ENCODE measurements around the gene OTOP1. TPM values are rescaled to one million over a fixed set of nuclear protein-coding genes. Genes with fewer than 3 reads are reported as not detected.
"Not testable (repeated sequence)": the region's sequence is repeated elsewhere in the genome, so short reads cannot be mapped to it uniquely, and the experiment has no call there.

Gene OTOP1, protein sequence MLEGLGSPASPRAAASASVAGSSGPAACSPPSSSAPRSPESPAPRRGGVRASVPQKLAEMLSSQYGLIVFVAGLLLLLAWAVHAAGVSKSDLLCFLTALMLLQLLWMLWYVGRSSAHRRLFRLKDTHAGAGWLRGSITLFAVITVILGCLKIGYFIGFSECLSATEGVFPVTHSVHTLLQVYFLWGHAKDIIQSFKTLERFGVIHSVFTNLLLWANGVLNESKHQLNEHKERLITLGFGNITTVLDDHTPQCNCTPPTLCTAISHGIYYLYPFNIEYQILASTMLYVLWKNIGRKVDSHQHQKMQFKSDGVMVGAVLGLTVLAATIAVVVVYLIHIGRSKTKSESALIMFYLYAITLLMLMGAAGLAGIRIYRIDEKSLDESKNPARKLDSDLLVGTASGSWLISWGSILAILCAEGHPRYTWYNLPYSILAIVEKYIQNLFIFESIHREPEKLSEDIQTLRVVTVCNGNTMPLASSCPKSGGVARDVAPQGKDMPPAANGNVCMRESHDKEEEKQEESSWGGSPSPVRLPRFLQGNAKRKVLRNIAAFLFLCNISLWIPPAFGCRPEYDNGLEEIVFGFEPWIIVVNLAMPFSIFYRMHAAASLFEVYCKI
- not detected in 2 replicates for total RNA-seq (2014; rRNA removed; shearing (Covaris generic))

DNA sequence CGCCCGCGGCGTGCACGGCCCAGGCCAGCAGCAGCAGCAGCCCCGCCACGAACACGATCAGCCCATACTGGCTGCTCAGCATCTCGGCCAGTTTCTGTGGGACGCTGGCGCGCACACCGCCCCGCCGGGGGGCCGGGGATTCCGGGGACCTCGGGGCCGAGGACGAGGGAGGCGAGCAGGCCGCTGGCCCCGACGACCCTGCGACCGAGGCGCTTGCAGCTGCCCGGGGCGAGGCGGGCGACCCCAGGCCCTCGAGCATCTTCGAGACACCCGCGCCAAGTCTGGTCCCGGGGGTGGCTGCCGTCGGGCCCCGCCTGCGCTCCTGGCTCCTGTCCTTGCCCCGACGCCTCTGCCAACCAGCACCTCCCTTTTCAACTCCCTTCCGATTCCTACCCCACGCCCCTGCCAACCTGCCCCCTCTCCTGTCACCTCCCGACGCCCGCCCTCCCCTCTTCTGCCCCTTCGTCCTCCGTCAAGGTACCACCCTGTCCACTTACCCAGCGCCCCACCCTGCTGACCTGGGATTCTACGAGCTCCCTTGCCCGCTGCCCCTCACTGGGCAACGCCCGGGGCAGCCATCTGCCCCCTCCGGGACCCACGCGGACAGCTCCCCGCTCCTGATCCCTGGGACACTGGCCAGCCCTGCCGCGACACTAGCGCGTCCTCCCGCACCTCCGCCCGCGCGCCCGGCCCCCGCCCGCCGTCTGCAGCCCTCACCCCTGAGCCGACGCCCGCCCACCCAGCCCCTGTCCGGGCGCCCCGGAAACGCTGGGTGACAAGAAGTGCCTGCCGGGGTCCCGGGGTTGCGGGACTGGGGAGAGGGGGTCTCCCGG, at the start of gene OTOP1:
Gene OTOP1 (minus strand): TSS at position 324 of the 833 bp plus-strand sequence. CDS start 65 bp downstream, at position 259.
- no peak for DNase-seq (ENCODE audit: low spot score)

DNA sequence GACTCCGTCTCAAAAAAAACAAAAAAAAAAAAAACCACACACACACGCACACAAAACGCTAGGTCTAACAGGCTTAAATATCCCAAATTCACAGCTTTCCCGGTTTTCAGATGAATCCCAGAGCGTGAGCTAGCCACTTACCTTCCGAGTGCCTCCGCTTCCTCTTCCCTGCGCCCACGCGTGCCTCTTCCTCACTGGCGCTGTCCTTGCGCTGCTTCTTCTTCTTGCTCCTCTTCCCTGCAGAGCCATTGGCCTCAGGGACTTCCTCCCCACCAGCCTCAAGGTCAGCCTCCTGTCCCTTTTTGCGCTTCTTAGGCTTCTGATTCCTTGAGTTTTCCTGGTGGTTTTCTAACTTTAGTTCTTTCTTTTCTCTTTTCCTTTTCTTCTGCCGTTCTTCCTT, 47.5 kb upstream of the OTOP1 start:
- no peak for DNase-seq (ENCODE audit: low spot score)

DNA sequence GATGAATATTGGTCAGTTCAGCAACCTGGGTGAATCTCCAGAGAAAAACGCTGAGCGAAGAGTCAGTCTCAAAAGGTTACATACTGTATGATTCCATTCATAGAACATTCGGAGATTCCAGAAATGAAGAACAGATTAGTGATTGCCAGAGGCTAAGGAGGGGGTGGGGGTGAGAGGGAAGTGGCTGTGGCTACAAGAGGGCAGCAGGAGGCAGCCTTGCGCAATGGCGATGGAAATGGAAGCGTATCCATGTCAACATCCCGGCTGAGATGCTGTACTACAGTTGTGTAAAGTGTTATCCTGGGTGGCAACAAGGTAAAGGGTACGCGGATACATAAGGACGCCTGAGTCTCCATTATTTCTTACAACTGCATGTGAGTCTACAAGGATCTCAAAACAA, 45.2 kb upstream of the OTOP1 start:
- no peak for DNase-seq (ENCODE audit: low spot score)

DNA sequence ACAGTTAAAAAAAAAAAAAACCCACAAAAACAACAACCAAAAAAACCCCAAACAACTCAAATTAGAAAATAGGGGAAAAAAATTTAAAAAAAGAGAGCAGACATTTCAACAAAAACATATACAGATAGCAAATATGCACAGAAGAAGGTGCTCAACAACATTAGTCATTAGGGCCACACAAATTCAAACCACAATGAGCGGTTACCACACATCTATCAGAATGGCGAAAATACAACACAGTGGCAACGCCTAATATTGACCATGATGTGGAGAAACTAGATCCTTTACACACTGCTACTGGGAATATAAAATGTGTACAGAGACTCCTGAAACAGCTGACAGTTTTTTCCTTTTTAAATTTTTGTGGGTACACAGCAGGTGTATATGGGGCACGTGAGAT, 43.8 kb upstream of the OTOP1 start:
- no peak for DNase-seq (ENCODE audit: low spot score)

DNA sequence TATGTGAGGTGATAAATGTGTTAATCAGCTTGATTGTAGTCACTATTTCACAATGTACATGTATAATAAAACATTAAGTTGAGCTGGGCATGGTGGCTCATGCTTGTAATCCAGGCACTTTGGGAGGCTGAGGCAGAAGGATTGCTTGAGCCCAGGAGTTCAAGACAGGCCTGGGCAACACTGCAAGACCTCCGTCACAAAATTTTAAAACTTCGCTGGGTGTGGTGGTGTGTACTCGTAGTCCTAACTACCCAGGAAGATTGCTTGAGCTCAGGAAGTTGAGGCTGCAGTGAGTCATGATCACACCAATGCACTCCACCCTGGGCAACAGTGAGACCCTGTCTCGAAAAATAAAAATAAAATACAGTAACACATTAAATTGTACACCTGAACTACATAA, 43.1 kb upstream of the OTOP1 start:
- no peak for DNase-seq (ENCODE audit: low spot score)

DNA sequence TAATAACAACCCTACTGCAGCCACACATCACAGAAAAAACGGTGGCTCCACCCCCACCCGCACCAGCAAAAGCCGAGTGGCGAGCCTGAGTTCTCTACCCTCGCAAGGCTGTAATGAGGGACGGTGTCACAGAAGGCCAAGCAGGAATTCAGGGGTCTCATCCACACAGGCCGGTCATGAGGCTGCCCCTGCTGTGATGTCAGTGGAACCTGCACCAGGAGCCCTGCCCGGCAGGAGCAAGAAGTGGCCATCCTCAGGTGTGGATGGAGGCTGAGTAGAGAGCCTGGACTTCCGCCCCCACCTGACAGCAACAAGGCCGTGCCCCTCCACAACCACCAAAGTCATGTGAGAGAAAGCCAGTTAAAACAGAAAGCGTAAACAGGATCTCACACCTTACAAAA, 42.6 kb upstream of the OTOP1 start:
- DNase-seq (ENCODE audit: low spot score), result no peak

DNA sequence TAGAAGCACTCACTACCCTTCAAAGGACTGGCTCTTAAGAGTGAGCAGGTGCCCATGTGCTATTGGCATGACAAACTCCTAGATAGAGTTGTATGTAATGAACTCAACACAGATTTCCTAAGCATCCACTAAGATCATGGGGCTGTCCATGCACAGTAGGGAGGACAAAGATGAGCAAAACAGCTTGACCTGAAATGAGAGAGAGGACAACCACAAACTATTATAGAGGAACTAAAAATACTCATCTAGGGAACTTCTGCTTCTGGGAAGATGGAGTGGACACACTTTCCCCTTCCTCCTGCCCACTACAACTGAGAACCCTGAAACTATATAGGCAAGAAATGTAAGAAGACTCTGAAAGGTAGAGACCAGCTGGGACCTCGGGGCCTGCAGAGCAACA, 42.0 kb upstream of the OTOP1 start:
- DNase-seq (ENCODE audit: low spot score), result no peak

DNA sequence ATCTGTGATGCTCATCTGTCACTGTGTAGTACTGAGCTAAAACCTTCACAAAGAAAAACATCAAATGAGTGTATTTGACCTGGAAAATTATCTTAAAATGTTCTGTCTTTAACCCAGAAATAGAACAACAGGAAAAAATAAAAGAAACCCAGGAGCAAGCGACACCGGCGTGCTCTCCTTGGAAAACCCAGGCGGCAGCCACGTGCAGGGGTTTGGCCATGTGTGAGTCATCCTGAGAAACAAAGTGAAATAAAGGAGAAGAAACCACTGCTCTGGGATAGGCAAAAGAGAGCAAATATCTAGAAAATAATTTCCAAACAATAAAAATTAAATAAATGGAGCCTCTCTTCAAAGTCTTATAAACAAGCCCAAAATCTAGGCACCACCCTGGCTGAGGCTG, 41.3 kb upstream of the OTOP1 start:
- no peak for DNase-seq (ENCODE audit: low spot score)

DNA sequence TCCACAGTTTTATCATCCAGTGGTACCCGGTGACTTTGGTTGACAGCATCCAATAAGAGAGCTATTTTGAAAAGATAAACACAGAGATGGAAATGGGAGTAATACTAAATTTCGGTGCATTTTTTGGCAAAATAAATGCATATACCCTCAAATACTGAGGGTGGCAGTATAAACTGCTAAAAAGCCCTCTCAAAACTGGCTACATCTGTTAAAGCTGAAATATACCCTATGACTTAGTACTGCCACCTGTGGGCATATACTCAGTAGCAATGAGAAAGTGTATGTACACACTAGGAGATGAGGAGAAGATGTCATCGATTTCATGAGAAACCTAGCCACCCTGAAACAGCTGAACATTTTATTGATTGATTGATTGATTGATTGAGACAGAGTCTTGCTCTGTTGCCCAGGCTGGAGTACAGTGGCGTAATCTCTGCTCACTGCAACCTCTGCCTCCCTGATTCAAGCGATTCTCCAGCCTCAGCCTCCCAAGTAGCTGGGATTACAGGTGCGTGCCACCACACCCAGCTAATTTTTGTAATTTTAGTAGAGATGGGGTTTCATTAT, 33.5 kb upstream of the OTOP1 start:
- peak; percentile 75 for DNase-seq (ENCODE audit: low spot score)

DNA sequence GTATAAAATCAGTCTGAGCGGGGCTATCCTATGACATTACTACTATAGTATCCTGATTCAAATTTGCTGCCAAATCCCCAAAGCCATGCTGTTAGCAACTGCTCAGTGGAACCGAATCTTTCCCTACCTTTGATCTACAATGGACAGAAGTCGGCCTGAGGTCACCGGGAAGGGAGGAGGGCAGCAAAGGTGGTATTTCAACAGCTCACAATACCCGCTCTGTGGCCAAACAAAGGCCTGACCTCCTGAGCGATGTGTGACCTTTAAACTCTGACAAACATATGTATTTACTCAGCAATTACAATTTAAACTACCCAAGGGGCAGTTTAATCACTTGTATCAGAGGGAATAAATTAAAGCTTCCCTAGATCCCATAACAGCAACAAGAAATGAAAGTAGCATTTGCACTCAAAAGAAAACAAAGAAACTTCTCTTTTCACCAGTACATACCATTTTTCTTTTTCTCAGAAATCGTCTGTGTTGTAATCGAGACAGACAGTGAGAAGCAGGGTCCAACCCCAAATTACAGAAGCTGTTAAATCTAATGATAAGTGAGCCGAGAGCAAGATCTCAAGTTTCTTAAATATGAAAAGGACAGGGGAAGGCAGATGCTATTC, 32.9 kb upstream of the OTOP1 start:
- DNase-seq (ENCODE audit: low spot score), result no peak

DNA sequence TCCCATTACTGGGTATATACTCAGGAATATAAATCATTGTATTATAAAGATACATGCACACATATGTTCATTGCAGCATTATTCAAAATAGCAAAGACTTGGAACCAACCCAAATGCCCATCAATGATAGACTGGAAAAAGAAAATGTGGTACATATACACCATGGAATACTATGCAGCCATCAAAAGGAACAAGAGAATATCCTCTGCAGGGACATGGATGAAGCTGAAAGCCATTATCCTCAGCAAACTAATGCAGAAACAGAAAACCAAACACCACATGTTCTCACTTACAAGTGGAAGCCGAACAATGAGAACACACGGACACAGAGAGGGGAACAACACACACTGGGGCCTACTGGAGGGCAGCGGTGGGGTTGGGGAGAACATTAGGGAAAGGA, 31.0 kb upstream of the OTOP1 start:
- DNase-seq (ENCODE audit: low spot score), result not testable (repeated sequence)

DNA sequence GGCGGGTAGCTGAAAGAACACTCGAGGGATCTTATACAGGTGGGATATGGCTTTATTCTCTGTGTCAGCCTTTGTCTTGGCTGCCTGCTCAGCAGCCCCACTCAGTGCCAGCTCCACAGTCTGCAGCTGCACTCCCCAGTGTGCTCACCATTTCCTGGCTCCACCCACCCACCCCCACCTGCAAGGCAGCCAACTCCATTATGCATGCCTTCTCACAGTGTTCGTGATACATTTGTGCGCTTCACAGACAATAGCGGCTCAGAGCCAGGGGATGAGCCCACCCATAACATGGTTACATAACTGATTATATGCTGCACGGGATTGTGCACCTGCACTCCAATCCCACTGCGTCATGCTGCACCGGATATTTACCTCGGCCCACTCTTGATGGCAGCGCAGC, 30.1 kb upstream of the OTOP1 start:
- DNase-seq (ENCODE audit: low spot score), result no peak

DNA sequence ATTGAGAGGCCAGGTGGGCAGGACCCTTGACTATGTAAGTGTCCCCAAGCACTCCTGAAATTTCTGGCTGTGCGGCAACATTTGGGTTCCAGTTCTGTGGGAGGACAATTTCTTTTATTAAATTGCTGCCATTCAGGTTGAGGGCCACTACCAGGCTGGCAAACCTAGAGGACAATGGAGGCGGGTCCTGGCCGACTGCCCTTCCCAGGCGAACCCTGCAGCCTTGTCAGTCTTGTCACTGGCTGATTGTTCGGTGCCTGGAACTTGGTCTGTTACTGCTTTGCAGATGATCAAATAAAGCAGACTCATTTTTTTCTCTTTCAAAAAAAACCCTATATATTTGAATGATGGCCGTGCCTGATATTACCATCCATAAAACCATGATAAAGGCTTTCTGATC, 27.9 kb upstream of the OTOP1 start:
- no peak for DNase-seq (ENCODE audit: low spot score)

DNA sequence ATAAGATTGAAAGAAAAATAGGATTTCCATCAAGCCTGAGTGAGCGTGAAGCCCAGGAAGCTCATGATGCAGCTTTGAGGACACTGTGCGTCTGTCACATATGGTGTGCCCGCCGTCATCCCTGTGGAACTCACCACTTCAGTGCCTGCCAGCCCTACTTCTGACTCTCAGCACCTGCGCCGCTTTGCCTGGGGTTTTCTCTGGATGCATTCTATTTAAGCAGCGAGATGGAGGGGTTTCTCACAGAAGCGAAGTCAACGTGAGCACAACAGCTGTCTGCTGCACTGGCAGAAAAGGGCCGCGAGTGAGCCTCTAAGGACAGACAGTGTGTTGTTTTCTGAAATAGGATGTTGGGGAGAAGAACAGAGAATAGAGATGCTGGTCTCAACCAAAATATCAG, 27.5 kb upstream of the OTOP1 start:
- no peak for DNase-seq (ENCODE audit: low spot score)

DNA sequence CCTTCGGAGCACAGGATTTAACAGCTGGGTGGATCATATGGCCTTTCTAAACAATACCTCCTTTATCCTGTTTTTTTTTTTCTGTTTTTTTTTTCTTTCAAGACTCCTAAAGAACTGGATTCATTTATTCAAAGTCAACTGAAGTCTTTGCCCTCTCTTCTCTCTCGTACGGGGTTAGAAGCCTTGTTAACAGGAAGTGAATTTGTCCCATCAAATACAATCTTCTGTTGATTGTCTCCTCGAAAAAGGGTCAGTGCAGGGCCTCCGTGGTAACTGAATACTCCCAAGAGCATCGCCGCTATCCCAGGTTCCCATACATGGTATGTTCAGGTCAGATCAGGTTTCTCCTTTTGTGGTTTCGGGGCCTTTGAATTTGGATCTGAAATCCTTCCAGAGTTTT, 23.1 kb upstream of the OTOP1 start:
- DNase-seq (ENCODE audit: low spot score), result no peak

DNA sequence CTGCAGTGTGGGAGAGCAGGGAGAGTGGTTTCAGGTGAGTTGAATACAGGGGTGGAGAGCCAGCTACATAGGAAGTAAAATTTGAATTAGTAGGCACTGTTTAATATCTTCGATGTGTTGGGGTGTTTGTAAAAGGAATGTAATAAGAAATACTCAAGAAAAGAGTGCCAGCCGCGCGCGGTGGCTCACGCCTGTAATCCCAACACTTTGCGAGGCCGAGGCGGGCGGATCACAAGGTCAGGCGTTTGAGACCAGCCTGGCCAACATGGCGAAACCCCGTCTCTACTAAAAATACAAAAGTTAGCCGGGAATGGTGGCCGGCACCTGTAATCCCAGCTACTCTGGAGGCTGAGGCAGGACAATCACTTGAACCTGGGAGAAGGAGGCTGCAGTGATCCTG, 22.6 kb upstream of the OTOP1 start:
- not testable (repeated sequence) for DNase-seq (ENCODE audit: low spot score)

DNA sequence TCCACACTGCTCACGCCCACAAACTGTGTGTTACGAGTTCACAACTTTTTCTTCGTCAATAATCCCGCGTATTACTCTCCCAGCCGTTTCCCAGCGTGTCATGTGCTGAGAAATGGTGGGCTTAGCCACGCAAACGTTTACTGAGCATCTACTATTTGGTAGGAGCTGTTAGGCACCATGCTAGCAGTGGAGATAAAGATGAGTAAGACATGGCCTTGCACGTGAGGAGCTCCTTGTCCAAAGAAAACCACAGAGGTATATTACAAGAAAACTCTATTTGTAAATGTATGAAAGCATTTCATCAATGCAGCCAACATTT, 22.1 kb upstream of the OTOP1 start:
- DNase-seq (ENCODE audit: low spot score), result no peak

DNA sequence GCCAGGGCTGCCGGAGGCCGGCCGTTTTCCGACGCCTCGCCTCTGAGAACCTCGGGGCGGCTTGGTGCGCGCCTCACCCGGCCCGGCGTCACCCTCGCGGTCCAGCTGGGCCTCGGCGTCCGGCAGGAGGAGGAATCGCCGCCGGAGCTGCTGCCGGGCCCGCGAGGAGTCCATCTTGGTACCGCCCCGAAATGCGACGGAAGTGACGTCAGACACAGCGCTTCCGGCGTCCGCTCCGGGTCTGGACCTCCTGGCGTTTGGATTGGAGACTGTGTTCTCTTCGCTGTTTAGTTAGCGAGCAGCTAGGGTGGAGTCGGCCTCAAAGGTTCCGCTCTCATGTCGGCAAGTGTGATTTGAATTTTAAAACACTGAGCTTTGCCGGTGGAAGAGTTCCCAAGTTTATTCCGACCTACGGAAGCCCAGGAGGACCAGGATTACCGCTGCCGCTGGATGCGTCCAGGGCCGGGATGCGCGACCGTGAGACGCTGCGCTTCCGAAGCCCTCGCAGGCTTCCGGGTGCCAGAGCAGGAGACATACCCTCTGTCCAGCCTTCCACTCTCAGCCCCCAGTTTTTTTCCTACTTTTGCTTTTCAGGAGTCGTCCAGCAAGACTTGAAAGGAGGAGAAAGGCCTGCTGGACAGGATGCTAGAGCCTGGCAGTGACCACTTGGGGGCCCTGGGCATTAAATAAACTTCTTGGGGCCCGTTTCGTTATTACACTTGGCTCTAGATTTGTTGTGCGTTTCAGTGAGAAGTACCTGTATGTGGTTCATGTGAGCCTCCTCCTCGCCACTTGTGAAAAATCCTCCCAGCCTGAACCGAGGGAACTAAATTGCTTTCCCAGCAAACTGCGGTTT, 21.5 kb upstream of the OTOP1 start, which contains the start of gene TMEM128:
Gene TMEM128 (minus strand): TSS at position 195 of the 856 bp plus-strand sequence. CDS start 21 bp downstream, at position 174.
- peak; percentile 95 for DNase-seq (ENCODE audit: low spot score)

DNA sequence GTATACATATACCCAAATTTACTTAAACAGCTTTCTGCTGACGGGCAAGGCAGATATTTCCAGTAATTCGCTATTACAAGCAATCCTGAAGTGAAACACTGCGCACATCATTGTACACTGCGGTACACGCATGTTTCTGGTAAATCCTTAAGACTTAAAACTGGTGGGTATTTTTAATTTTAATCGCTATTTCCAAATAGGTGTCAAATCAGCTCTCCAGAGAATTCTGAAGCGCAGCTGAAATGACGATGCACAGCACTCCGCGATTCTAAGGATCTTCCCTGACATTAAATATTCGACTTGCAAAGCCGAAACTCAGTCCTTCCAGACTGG, 20.9 kb upstream of the OTOP1 start:
- no peak for DNase-seq (ENCODE audit: low spot score)

DNA sequence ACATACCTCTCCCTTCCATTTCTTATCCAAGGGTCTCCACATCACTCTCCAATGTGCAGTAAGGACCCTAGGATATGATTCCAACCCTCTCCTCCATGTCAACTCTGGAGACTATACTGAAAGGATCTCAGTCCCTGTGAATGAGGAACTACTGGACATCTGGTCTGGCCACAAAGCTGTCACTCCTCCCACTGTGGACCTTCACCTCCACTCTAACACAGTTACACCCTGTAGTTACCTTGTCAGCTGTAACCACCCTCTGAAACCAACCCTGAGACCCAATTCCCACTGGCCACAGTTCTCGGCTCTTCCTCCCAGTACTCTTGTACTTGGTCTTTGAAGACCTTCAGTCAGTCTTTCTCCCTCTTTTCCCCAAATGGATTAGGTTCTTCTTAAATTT, 18.4 kb upstream of the OTOP1 start:
- DNase-seq (ENCODE audit: low spot score), result no peak

DNA sequence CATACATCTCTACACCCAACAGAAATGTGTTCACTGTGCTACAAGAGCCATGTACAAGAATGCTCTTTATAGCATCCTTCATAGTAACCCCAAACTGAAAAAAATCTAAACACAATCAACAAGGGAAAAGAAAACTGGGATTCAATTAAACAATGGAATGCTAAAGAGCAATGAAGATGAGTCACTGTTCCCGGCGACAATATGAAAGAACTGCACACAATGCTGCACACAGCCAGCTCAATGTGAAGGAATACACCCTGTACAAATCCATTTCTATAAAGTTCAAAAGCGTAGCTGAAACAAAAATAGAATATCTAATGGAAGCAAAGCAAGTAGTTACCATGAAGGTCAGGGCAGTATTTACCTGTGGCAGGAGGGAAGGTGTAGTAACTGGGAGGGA, 12.8 kb upstream of the OTOP1 start:
- not testable (repeated sequence) for DNase-seq (ENCODE audit: low spot score)
